DMS 273 (cell line): Measurements from ENCODE around the gene GTF2IRD2.
"Not testable (repeated sequence)": the region's sequence is repeated elsewhere in the genome, so short reads cannot be mapped to it uniquely, and the experiment has no call there.

ENCODE experiments used
- DNase-seq: peaks from one replicate; lab custom pipeline; 2025; ENCODE audit not compliant: unreplicated experiment; lab: John Stamatoyannopoulos, UW

GTF2IRD2 gene

GRCh38 chr7:74788369-74789150 lies 62.8 kb downstream of the GTF2IRD2 start:
- DNase-seq: peak; percentile 94

DNA sequence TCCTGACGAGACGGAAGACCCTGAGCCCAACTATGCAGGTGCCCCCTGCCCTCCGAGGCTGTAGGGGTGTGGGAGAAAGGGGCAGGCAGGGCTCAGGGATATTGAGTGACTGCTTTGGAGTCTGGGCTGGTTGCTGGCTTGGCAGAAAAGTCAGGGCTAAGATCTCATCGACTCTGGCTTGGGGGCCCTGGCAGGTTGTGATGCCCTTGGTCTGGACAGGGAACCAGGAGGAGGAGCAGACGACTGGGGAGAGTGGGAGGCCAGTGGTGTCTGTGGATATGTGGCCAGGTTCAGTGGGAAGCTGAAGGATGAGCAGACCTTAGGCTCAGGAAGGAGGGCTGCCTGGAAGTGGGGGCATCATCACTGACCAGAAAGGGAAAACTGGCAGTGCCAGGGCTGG lies 67.8 kb downstream of the GTF2IRD2 start:
- not testable (repeated sequence) for DNase-seq

DNA sequence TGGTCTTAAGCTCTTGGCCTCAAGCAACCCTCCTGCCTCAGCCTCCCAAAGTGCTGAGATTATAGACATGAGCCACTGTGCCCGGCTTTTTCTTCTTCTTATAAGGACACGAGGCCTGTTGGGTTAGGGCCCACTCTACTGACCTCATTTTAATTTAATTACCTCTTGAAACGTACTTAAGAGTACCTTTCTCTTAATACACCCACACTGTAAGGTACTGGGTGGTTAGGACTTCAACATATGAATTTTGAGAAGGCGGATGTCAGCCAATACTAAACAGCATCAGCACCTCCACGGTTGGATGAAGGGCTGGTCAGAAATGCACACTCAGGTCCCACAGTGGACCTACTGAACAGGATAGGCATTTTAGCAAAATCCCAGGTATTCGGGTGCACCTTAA lies 69.7 kb downstream of the GTF2IRD2 start:
- DNase-seq: not testable (repeated sequence)

- DNase-seq: not testable (repeated sequence)
These were observed 72.4 kb downstream of the GTF2IRD2 start for GRCh38 chr7:74779053-74779452.

GRCh38 chr7:74775111-74775510 lies 76.3 kb downstream of the GTF2IRD2 start:
- not testable (repeated sequence) for DNase-seq

DNA sequence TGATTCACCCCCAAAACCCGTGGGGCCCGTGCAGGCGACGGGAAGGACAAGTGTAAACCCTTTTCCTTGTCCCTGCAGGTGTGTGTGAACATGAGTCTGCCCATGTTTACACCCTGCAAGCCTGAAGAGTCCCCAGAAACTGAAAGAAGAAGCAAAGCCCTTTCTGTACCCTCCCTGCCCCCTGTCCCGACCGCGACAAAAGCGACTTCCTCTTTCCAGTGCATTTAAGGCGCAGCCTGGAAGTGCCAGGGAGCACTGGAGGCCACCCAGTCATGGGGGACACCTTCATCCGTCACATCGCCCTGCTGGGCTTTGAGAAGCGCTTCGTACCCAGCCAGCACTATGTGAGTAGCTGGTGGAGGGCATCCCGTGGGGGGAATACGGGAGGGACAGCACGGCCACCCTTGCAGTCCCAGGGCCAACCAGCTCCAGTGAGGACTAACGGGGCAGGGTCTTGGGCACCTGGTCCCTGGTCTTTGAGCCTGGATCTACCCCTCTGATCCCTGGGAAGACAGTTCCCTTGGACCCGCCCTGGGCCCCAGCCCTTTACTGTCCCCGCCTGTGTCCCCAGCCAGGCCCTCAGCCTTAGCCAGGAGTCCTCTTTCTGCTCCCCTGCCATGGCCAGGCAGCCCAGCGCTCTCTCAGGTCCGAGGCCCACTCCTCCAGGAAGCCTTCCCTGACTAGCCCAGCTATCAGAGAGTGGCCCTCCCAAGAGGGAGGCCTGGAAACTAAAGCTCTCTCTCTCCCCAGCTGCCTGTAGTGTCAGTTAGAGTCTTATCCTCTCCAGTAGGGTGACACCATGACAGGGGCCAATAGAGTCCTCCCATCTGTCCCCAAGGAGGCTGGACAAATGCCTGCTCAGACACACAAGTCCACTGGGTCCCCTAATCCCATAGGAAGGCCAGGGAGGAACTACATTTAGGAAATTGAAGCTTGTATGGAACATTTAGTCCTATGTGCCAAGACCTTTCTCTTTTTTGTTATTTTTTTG lies 77.3 kb downstream of the GTF2IRD2 start, which contains the start of gene NCF1:
TSS of gene NCF1 (plus strand) at position 252 of the 991 bp plus-strand sequence. CDS start at position 273, 21 bp downstream.
- DNase-seq: not testable (repeated sequence)

GRCh38 chr7:74772093-74772492 lies 79.3 kb downstream of the GTF2IRD2 start:
- DNase-seq: not testable (repeated sequence)

DNA sequence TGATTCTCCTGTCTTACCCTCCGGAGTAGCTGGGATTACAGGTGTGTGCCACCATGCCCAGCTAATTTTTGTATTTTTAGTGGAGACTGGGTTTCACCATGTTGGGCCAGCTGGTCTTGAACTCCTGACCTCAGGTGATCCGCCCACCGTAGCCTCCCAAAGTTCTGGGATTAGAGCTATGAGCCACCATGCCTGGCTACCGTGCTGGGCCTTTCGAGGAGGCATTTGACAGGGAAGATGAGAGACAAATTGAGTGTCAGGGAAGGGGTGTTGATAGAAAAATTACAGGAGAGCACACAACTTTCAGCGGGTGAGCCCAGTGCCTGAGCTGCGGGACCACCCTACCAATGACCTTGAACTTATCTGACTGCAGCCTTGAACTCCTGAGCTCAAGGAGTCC lies 81.3 kb downstream of the GTF2IRD2 start:
- DNase-seq: not testable (repeated sequence)

DNA sequence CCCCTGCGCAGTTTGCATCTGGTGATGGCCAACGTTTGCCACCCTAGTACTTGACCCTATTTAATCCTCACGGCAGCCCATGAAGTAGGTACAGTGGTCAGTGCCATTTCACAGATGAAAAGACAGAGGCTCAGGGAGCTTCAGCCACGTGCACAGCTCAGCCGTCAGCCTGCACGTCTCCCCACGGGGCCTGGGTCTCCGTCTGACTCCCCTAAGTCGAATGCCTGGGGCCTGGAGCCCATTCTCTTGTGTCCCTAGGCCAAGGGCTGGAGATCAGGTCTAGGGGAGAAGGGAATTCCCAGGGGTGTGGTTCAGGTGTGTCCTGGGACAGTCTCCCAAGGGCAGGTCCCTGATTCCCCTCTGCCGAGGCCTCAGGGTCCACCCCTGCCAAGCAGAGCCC lies 84.4 kb downstream of the GTF2IRD2 start:
- not testable (repeated sequence) for DNase-seq

- DNase-seq: not testable (repeated sequence)
These were observed 84.9 kb downstream of the GTF2IRD2 start for GRCh38 chr7:74766509-74766908.

DNA sequence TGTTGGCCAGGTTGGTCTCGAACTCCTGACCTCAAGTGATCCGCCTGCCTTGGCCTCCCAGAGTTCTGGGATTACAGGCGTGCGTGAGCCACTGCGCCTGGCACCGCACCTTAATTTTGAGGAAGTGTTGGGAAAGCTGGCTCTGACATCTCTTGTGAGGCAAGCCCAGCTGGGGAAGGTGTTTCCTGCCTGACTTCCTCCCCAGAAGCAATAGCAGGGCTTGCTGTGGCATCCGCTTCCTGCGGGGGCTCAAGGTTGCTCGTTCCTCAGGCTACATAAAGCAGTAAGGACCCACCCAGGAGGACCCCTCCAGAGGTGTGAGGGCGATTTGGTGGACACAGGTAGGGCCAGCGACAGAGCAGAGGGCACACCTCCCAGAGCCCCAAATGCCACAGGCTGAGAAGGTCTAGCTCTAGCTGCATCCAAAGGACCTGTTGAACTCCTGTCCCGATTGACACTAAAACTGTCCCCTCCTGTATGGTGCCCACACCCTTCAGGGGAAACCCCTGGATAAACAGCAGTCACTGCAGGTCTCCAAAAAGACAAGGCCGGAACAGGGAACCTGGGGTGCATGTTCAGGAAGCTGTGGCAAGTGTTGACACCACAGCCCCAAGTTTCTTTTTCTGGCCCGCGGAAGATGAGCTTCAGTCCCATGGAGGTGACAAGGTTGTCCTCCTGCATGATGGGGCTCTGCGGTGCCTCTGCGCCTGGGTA lies 86.0 kb downstream of the GTF2IRD2 start:
- DNase-seq: not testable (repeated sequence)

DNA sequence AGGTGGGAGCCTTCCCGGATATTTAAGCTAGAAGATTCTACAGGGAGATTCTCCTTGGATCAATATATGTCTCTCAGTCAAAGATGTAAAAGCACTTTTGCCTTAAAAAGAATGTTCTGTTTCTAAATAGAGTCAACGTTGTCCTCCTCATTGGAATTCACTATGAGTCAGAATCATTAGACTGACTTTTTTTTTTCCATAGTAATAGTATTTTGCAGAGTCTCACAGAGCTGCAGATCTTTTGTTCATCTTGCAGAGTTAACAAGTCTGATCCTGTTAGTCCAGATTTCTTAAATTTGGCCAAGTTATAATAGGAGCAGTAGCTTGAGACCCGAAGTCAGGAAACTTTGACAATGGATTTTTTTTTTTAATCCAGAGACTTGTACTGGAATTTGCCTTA lies 92.4 kb downstream of the GTF2IRD2 start:
- not testable (repeated sequence) for DNase-seq

DNA sequence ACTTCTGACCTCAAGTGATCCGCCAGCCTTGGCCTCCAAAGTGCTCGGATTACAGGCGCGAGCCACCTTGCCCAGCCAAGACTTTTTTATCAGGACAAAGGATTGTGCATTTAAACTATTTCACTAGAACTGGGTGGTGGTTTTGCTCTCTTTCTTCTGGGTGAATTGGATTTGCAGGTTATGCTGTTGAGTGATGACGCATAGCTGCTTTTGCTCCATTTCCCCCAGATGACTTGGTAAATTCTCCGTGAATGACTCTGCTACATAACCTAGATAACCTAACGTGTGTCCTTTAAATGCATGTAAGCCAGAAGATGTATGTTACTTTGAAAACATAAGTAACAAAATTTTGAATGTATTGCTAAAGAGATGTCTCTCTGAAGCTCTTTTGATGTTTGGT lies 93.1 kb downstream of the GTF2IRD2 start:
- not testable (repeated sequence) for DNase-seq

DNA sequence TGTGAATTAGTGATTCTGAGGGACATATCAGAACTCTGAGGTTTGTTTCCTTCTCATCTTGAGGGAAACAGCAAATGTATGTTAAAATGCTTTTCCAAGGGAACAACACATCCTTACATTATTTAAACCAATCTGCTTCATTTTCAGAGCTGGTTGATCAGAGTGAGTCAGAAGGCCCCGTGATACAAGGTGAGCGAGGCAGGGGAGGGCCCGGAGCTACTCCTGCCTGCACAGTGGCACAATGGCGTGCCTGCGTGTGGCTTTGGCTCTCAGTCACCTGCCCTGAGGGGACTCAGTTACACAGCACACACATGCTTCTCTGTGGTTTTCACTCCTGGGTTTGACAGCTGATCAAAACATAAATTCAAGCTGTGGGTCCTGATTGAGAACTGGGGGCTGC lies 94.7 kb downstream of the GTF2IRD2 start:
- not testable (repeated sequence) for DNase-seq

- DNase-seq: not testable (repeated sequence)
These were observed 97.4 kb downstream of the GTF2IRD2 start for GRCh38 chr7:74753921-74754482.
